ENCODE measurements around the gene TMCO1. TPM values are rescaled to one million over a fixed set of nuclear protein-coding genes. Genes with fewer than 3 reads are reported as not detected.

The TMCO1 gene
- total and polyA plus RNA-seq, 2 of the 13 experiments (the other 11 are each of a cell fraction or from before 2014, with no cell fraction given), result 106 to 119 TPM

- H4K20me1 ChIP-seq (ENCODE audit: insufficient read depth, low read length), result no peaks in the 10 kb centered on the region; the same call in 1 of the 2 replicates
- ChIA-PET CTCF (ENCODE audit: low intra/inter-chr PET ratio, low total read pairs) (interaction anchor here (1.2 kb wide), 1 partner anchor 216 kb away, joined by 6 read pairs; no protein-coding TSS in a partner anchor), POLR2A (interaction anchor here (0.6 to 1.8 kb wide), 14 partner anchors 10 to 1178 kb away, joined by 3 to 10 read pairs (median 4); partner anchors contain the start of genes MGST3, TADA1 and TMCO1)
- intact Hi-C loops (cut with micrococcal nuclease; ENCODE audit: unreplicated experiment), result loop anchor here (1.0 to 5.0 kb wide), 4 partner anchors 67 to 561 kb away; partner anchors contain the start of gene MGST3
- peak; percentile 32 for DNase-seq (ENCODE audit: low spot score)
- WGBS (ENCODE audit: low lambda C conversion rate), result 2% methylated on average over 23 of the region's 65 CpGs
- ATAC-seq, result peak; percentile 94
- H3K9me3 ChIP-seq (ENCODE audit: low read length), result no peaks in the 10 kb centered on the region
- H3K4me2 ChIP-seq (ENCODE audit: low read depth, low read length), result peak within 1 kb of the TSS; percentile 79
- peak; percentile 68 for FAIRE-seq
- peaks cover 57% of the 10 kb centered on the region for H3K4me1 ChIP-seq (ENCODE audit: insufficient read depth, low read length)
- peaks cover 12% of the 10 kb centered on the region for H3K79me2 ChIP-seq (ENCODE audit: insufficient read depth, low read length)
- peak within 1 kb of the TSS; percentile 77 for H3K9ac ChIP-seq (ENCODE audit: insufficient read depth, low read depth, low read length)
- H3K27me3 ChIP-seq (ENCODE audit: control insufficient read depth in 1 of 2, insufficient read depth in 2 of 2, low read length in 2 of 2), result no peaks in the 10 kb centered on the region; a peak in 2 of 5 replicates
- H2AFZ ChIP-seq (ENCODE audit: low read length), result peak within 1 kb of the TSS; percentile 90
- no peaks in the 10 kb centered on the region for H3K36me3 ChIP-seq (replicated peaks in 1 of 2; ENCODE audit: control insufficient read depth in 1 of 2, insufficient read depth in 2 of 2, low read length in 2 of 2)
- in situ Hi-C loops (cut with HindIII; ENCODE audit: extremely low pct_ligation_motif_present, low pct_unique_long_range_greater_than_20kb), result loop anchor here (5.0 kb wide), 1 partner anchor 214 kb away; no protein-coding TSS in a partner anchor
- peak within 1 kb of the TSS; percentile 83 to 96 (median 85) for H3K4me3 ChIP-seq (replicated peaks in 1 of 3; ENCODE audit: insufficient read depth in 1 of 3, low read depth in 2 of 3, low read length in 3 of 3)
- no TSS peak for BruUV-seq (replicated peaks)
- peak within 1 kb of the TSS; percentile 82 for H3K27ac ChIP-seq (ENCODE audit: extremely low read length, insufficient read depth, low read length)
- peak; percentile 44; the same call in 1 of the 2 replicates for TF ChIP-seq SPEN (CRISPR knock-in tag; IDR thresholded peaks at IDR 0.05; ENCODE audit: low read depth)
- no peak for TF ChIP-seq SUZ12 (IDR thresholded peaks at IDR 0.05; ENCODE audit: low read depth, low read length)
- no peak for TF ChIP-seq PRDM10 (CRISPR knock-in tag; IDR thresholded peaks at IDR 0.05; ENCODE audit: low read depth)
- TF ChIP-seq NAIF1 (CRISPR knock-in tag; IDR thresholded peaks at IDR 0.05; ENCODE audit: borderline replicate concordance), result no peak
- 0 out of 2 replicates have a peak, but pooled peaks have one; percentile 36 for TF ChIP-seq BRCA1 (CRISPR knock-in tag; IDR thresholded peaks at IDR 0.05)
- TF ChIP-seq HCFC1 (IDR thresholded peaks at IDR 0.05; ENCODE audit: low read depth, low read length), result no peak
- TF ChIP-seq FOXA1 (IDR thresholded peaks at IDR 0.05), result no peak
- no peak for TF ChIP-seq FOXA1 (CRISPR knock-in tag; IDR thresholded peaks at IDR 0.05)
- no peak for TF ChIP-seq KDM3A (CRISPR knock-in tag; IDR thresholded peaks at IDR 0.05; ENCODE audit: low read depth)
- TF ChIP-seq GLMP (CRISPR knock-in tag; IDR thresholded peaks at IDR 0.05; ENCODE audit: borderline replicate concordance), result no peak
- TF ChIP-seq ARID4A (CRISPR knock-in tag; IDR thresholded peaks at IDR 0.05; ENCODE audit: borderline replicate concordance), result peak; percentile 82
These were observed 70.5 kb downstream of the TMCO1 start, which contains the start of gene ALDH9A1 for GRCh38 chr1:165697881-165698760. Gene ALDH9A1 (minus strand): TSS chr1:165698562. CDS start chr1:165698558, 4 bp downstream.

All from HepG2 (cell line).